ENCODE measurements around the gene TTI1.

TTI1 gene

DNA sequence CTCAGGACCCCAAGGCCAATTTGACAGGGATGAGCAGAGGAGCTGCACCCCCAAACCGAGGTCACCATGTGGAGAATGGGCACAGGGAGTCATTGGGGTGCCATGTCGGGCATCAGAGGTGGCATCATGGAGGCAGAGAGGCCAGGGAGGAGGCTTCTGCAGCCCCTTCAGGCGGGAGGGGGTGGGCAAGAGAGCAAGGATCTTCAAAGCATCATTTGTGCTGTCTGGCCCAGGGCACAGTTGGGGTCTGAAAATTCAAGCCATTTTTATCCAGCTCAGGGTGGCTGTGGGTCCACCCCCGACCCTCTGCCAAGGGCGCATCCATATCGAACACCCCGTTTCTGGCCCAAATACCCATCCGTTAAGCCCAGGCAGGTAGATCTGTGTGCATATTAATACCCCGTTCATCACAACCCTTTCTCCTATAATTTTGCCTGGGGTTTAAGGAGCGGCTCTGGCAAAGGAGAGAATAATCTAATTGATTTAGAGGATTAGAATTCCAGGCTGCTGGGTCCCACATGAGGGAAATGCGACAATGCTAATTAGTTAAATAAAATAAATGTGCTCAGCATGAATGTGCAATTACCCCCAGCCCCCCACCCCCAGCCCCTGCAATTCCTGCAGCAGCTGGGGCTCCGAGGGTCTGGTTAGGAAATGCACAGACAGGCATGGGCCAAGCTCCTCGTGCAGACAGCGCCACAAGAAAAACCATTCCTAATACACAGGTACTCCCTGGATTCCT is 98.5 kb downstream of the TTI1 start:
- DNase-seq: no peak

DNA sequence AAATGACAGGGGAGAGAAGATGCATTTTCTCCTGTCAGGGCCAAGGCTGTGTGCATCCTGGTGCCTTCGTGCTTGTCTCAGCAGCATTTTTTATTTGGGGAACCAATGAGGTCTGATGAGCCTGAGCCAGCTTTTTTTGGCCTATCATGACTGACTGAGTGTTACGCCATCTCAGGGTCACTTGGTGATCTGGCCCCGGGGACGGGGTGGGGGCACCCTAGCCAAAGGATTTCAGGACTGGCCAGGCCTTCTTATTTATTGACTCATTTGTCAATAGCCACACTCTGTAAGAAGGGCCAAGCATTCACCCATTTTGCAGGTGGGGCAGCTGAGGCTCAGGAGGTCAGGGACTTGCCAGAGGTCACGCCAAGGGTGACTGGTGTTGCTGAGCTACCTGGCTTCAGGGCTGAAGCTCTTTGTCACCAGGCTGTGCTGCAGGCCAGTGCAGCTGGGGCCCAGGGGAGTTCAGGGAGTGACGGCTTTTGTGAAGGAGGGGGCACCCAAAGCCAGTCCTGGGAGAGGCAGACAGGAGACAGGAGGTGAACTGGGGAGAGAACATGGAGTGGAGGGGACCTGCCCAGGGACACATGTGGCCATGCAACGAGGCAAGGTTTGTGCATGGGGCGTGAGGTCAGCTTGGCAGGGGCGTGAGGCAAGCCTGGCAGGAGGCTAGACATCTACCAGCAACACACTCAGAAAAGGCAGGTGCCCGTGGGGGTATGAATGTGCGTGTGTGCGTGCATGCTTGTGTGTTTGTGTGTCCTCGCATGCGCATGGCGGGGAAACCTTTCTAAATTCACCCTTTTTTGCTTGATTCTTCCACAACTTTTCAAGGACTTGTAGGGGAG is 99.2 kb downstream of the TTI1 start:
- no peak for DNase-seq

All from GDM1 (cell line).